SK-N-SH (cell line): Measurements from ENCODE around the gene CFDP1. TPM values are rescaled to one million over a fixed set of nuclear protein-coding genes. Genes with fewer than 3 reads are reported as not detected.

Experiments used
- CTCF ChIA-PET: fragments of 300-600, 350-600 bp; formaldehyde crosslinking; extraction: SDS; loops from one replicate; lab custom pipeline; 2021; lab: Yijun Ruan, JAX
- POLR2A ChIA-PET: fragments of 350-600 bp; sonication (Branson Sonifier 250); formaldehyde crosslinking; extraction: SDS; loops from one replicate; lab custom pipeline; 2020; ENCODE audit warnings: antibody characterized with exemption, inconsistent platforms; lab: Yijun Ruan, JAX
- DNase-seq: peaks from one replicate; pipeline ENCODE4 v3.0.0; 2012
- H2AFZ ChIP-seq: fragments of 200-600 bp; sonication (generic); 2 replicates; pipeline ENCODE4 v1.8.1; 2016; ENCODE audit warnings: antibody characterized with exemption, mild to moderate bottlenecking, low read depth
- H3F3A ChIP-seq: fragments of 200-600 bp; sonication (generic); replicated peaks from 2 replicates; pipeline ENCODE3; 2016; ENCODE audit warnings: antibody characterized with exemption, mild to moderate bottlenecking; ENCODE audit not compliant: insufficient read depth
- H3K27ac ChIP-seq, 2 experiments: fragments of 200-500 bp in 1 of 2; fragments of 200-600 bp in 1 of 2; sonication (Bioruptor generic) in 1 of 2; sonication (generic), shearing (Covaris generic) in 1 of 2; 2 replicates each; pipeline versions ENCODE4 v1.5.1 to v1.6.1; 2014 to 2016; ENCODE audit warnings: low read depth in 2 of 2, inconsistent platforms in 1 of 2, low read length in 1 of 2, mild to moderate bottlenecking in 1 of 2, mixed read lengths in 1 of 2
- H3K27me3 ChIP-seq: fragments of 200-600 bp; sonication (generic), shearing (Covaris generic); 2 replicates; pipeline ENCODE4 v1.6.1; 2016; ENCODE audit warnings: mixed run types; ENCODE audit not compliant: insufficient read depth
- H3K36me3 ChIP-seq, 2 experiments: fragments of 200-500 bp in 1 of 2; fragments of 200-600 bp in 1 of 2; sonication (Bioruptor generic) in 1 of 2; sonication (generic) in 1 of 2; replicated peaks in 1 of 2; 2 replicates each; pipeline versions ENCODE3 to v1.5.1; 2014 to 2016; ENCODE audit warnings: low read length in 1 of 2, mild to moderate bottlenecking in 1 of 2; ENCODE audit not compliant: insufficient read depth in 2 of 2, control insufficient read depth in 1 of 2
- H3K4me1 ChIP-seq, 2 experiments: fragments of 200-500 bp in 1 of 2; fragments of 200-600 bp in 1 of 2; sonication (Bioruptor generic) in 1 of 2; sonication (generic), shearing (Covaris generic) in 1 of 2; 2 replicates each; pipeline versions ENCODE4 v1.5.1 to v1.6.1; 2014 to 2016; ENCODE audit warnings: low read depth in 1 of 2, low read length in 1 of 2, mixed run types in 1 of 2; ENCODE audit not compliant: insufficient read depth in 2 of 2, control insufficient read depth in 1 of 2
- H3K4me2 ChIP-seq: fragments of 200-600 bp; sonication (generic), shearing (Covaris generic); 2 replicates; pipeline ENCODE4 v1.6.1; 2017; ENCODE audit warnings: mixed run types
- H3K4me3 ChIP-seq, 2 experiments: fragments of 200-500 bp in 1 of 2; fragments of 200-600 bp in 1 of 2; sonication (Bioruptor generic) in 1 of 2; sonication (generic), shearing (Covaris generic) in 1 of 2; 2 replicates each; pipeline versions ENCODE4 v1.5.1 to v1.8.1; 2014 to 2016; ENCODE audit warnings: low read depth in 2 of 2, inconsistent platforms in 1 of 2, low read length in 1 of 2, mild to moderate bottlenecking in 1 of 2, mixed read lengths in 1 of 2, moderate library complexity in 1 of 2
- H3K79me2 ChIP-seq: fragments of 200-600 bp; sonication (generic); 2 replicates; pipeline ENCODE4 v1.8.1; 2017; ENCODE audit warnings: mild to moderate bottlenecking; ENCODE audit not compliant: insufficient read depth
- H3K9ac ChIP-seq: fragments of 200-600 bp; sonication (generic); 2 replicates; pipeline ENCODE4 v1.6.1; 2017; ENCODE audit warnings: mixed run types
- H3K9me2 ChIP-seq: fragments of 200-600 bp; sonication (generic); 2 replicates; pipeline ENCODE4 v1.6.1; 2017; ENCODE audit warnings: mixed run types
- H3K9me3 ChIP-seq: fragments of 200-600 bp; sonication (generic); 2 replicates; pipeline ENCODE4 v1.6.1; 2017; ENCODE audit warnings: mixed run types, mild to moderate bottlenecking, moderate library complexity
- H4K20me1 ChIP-seq: fragments of 200-600 bp; sonication (generic); 2 replicates; pipeline ENCODE4 v1.6.1; 2017; ENCODE audit warnings: mild to moderate bottlenecking, mixed run types; ENCODE audit not compliant: insufficient read depth
- CHD2 ChIP-seq: fragments of 150-350 bp; IDR thresholded peaks from 2 replicates; pipeline ENCODE4 v1.6.1; 2018; ENCODE audit warnings: low read length; ENCODE audit not compliant: partially characterized antibody
- CTCF ChIP-seq: fragments of 200-600 bp; sonication (generic); IDR thresholded peaks from 2 replicates; pipeline ENCODE4 v1.6.1; 2017; ENCODE audit warnings: antibody characterized with exemption, mild to moderate bottlenecking, moderate library complexity
- ELF1 ChIP-seq: IDR thresholded peaks from 2 replicates; pipeline ENCODE4 v1.4.0; 2012
- EP300 ChIP-seq, 2 experiments: IDR thresholded peaks; 2 replicates each; pipeline versions ENCODE4 v1.4.0 to v1.6.1; 2012; ENCODE audit warnings: borderline replicate concordance in 1 of 2, low read depth in 1 of 2, low read length in 1 of 2
- FOXM1 ChIP-seq: IDR thresholded peaks from 2 replicates; pipeline ENCODE4 v1.4.0; 2012; ENCODE audit warnings: low read depth, mild to moderate bottlenecking
- GABPA ChIP-seq: IDR thresholded peaks from 2 replicates; pipeline ENCODE4 v1.4.0; 2012; ENCODE audit warnings: low read depth, mild to moderate bottlenecking
- GATA2 ChIP-seq: sonication (generic); formaldehyde crosslinking; IDR thresholded peaks from 2 replicates; pipeline ENCODE4 v1.5.0; 2020; ENCODE audit warnings: mild to moderate bottlenecking, missing genetic modification reagents
- MXI1 ChIP-seq: IDR thresholded peaks from 2 replicates; pipeline ENCODE4 v1.6.1; 2012; ENCODE audit warnings: mild to moderate bottlenecking, low read depth, low read length, improper control_type of control experiment
- NFIC ChIP-seq: IDR thresholded peaks from 2 replicates; pipeline ENCODE4 v1.4.0; 2012; ENCODE audit warnings: borderline replicate concordance
- PBX3 ChIP-seq: IDR thresholded peaks from 2 replicates; pipeline ENCODE4; 2012
- RAD21 ChIP-seq: IDR thresholded peaks from 2 replicates; pipeline ENCODE4 v1.6.1; 2012; ENCODE audit warnings: mild to moderate bottlenecking, low read length
- RXRA ChIP-seq: IDR thresholded peaks from 2 replicates; pipeline ENCODE4 v1.4.0; 2012; ENCODE audit warnings: low read depth, mild to moderate bottlenecking, borderline replicate concordance
- SMC3 ChIP-seq: IDR thresholded peaks from 2 replicates; pipeline ENCODE4 v1.6.1; 2012; ENCODE audit warnings: low read depth, low read length, improper control_type of control experiment
- TEAD4 ChIP-seq: IDR thresholded peaks from 2 replicates; pipeline ENCODE4 v1.4.0; 2012; ENCODE audit warnings: mild to moderate bottlenecking, borderline replicate concordance; ENCODE audit not compliant: insufficient read depth
- USF1 ChIP-seq: IDR thresholded peaks from 2 replicates; pipeline ENCODE4 v1.4.0; 2012; ENCODE audit warnings: low read depth, borderline replicate concordance
- USF2 ChIP-seq: fragments of 150-350 bp; IDR thresholded peaks from 2 replicates; pipeline ENCODE4 v1.6.1; 2017; ENCODE audit warnings: antibody characterized with exemption, low read length, low read depth, borderline replicate concordance
- YY1 ChIP-seq: IDR thresholded peaks from 2 replicates; pipeline ENCODE4 v1.4.0; 2012; ENCODE audit warnings: low read depth, mild to moderate bottlenecking
- WGBS: methylation state at CpG from one replicate; pipeline ENCODE4 v1.1.6; 2017; ENCODE audit warnings: low lambda C conversion rate; 5-methylcytosine and 5-hydroxymethylcytosine counted together
- polyA plus RNA-seq, 3 experiments: library from polyadenylated mRNA; depleted of rRNA; stranded (reverse); fragments of >200 nt; gene quantifications; 2 replicates each; pipeline ENCODE4 v1.2.3, GENCODE V29; 2012

Gene CFDP1
- polyA plus RNA-seq, 1 of the 3 experiments (the other 2 are of a cell fraction), result 46.0 TPM

GRCh38 chr16:75247249-75247648 is 186.1 kb downstream of the CFDP1 start:
- Histone ChIP-seq H3K27ac (peak overlapping the region in 1 of 2 experiments; percentile 98; a peak in 3 of 4 replicates), H3K36me3 (peaks cover 0 to 11% of the 10 kb centered on the region in 2 experiments), H3K9me2 (no peaks in the 10 kb centered on the region), H3K4me3 (no peak overlapping the region), H2AFZ (no peak overlapping the region), H3K79me2 (peaks cover 94% of the 10 kb centered on the region), H4K20me1 (peaks cover 52% of the 10 kb centered on the region), H3K27me3 (no peaks in the 10 kb centered on the region), H3K4me2 (peak overlapping the region; percentile 81), H3K9me3 (no peaks in the 10 kb centered on the region), H3F3A (peaks cover 24% of the 10 kb centered on the region), H3K4me1 (peaks cover 64 to 68% of the 10 kb centered on the region in 2 experiments), H3K9ac (peak overlapping the region; percentile 98)
- CTCF ChIA-PET, result interaction anchor here (1.4 to 5.0 kb wide), 2 partner anchors 13 to 138 kb away, joined by 3 to 35 read pairs; no protein-coding TSS in a partner anchor
- no CpG with 5 or more reads among the region's 13 CpGs for WGBS
- TF ChIP-seq TEAD4, result no peak
- no peak for TF ChIP-seq YY1
- TF ChIP-seq USF2, result no peak
- no peak for TF ChIP-seq ELF1
- TF ChIP-seq NFIC, result no peak
- no peak for TF ChIP-seq CTCF
- no peak for TF ChIP-seq USF1
- TF ChIP-seq GATA2 (CRISPR knock-in tag), result no peak
- no peak for TF ChIP-seq RAD21
- no peak for TF ChIP-seq RXRA
- no peak for TF ChIP-seq CHD2
- POLR2A ChIA-PET, result no interaction called here
- DNase-seq, result no peak

- H3K9ac ChIP-seq, result peak overlapping the region; percentile 98
- H3K36me3 ChIP-seq, result peaks cover 0 to 17% of the 10 kb centered on the region in 2 experiments
- H3K79me2 ChIP-seq, result peaks cover 95% of the 10 kb centered on the region
- peaks cover 19% of the 10 kb centered on the region for H3F3A ChIP-seq
- H3K4me2 ChIP-seq, result peak overlapping the region; percentile 81
- no peaks in the 10 kb centered on the region for H3K9me2 ChIP-seq
- POLR2A ChIA-PET, result no interaction called here
- 80% methylated on average over 10 of the region's 12 CpGs for WGBS
- H4K20me1 ChIP-seq, result peaks cover 48% of the 10 kb centered on the region
- H2AFZ ChIP-seq, result no peak overlapping the region
- CTCF ChIA-PET, result interaction anchor here (1.4 to 5.0 kb wide), 3 partner anchors 12 to 139 kb away, joined by 3 to 35 read pairs (median 6); no protein-coding TSS in a partner anchor
- H3K4me3 ChIP-seq, result no peak overlapping the region
- H3K27me3 ChIP-seq, result no peaks in the 10 kb centered on the region
- peaks cover 59 to 65% of the 10 kb centered on the region in 2 experiments for H3K4me1 ChIP-seq
- peak overlapping the region; percentile 89 to 98 for H3K27ac ChIP-seq
- no peak for DNase-seq
- H3K9me3 ChIP-seq, result no peaks in the 10 kb centered on the region
- TF ChIP-seq SMC3 (no peak), CHD2 (no peak), PBX3 (no peak), CTCF (no peak), GABPA (no peak), GATA2 (CRISPR knock-in tag) (no peak), ELF1 (no peak), EP300 (IDR thresholded peaks at IDR 0.05; ENCODE audit: borderline replicate concordance in 1 of 2, low read depth in 1 of 2, low read length in 1 of 2) (no peak), MXI1 (no peak), FOXM1 (no peak)
Measured at GRCh38 chr16:75246504-75247205, 186.6 kb downstream of the CFDP1 start.
